HFFc6 (cell line): ENCODE measurements around the gene IMPDH1. TPM values are rescaled to one million over a fixed set of nuclear protein-coding genes. Genes with fewer than 3 reads are reported as not detected.
"Not testable (repeated sequence)": the region's sequence is repeated elsewhere in the genome, so short reads cannot be mapped to it uniquely, and the experiment has no call there.

Experiments used
- DNase-seq: peaks from one replicate; pipeline ENCODE4 v3.0.0-alpha.2; 2018
- H3K27ac Mint-ChIP-seq: 2 replicates; pipeline ENCODE4 v1.8.0; 2020; ENCODE audit warnings: mild to moderate bottlenecking, mixed read lengths
- H3K27me3 Mint-ChIP-seq: 2 replicates; pipeline ENCODE4 v1.8.0; 2021; ENCODE audit warnings: mild to moderate bottlenecking, moderate library complexity, mixed read lengths; ENCODE audit not compliant: insufficient read depth
- H3K36me3 Mint-ChIP-seq: 2 replicates; pipeline ENCODE4 v1.8.0; 2021; ENCODE audit warnings: low read depth, mixed read lengths
- H3K4me1 Mint-ChIP-seq: 2 replicates; pipeline ENCODE4 v1.8.0; 2020; ENCODE audit warnings: low read depth, mixed read lengths
- H3K4me3 Mint-ChIP-seq: 2 replicates; pipeline ENCODE4 v1.8.0; 2020; ENCODE audit warnings: mild to moderate bottlenecking, moderate library complexity, mixed read lengths
- H3K9me3 Mint-ChIP-seq: 2 replicates; pipeline ENCODE4 v1.8.0; 2020; ENCODE audit warnings: mild to moderate bottlenecking, mixed read lengths
- long read RNA-seq: library from polyadenylated mRNA; unstranded; transcript quantifications from one replicate; pipeline ENCODE4 v2.0.0, GENCODE V29; 2019
- total RNA-seq, 6 experiments: library from RNA; stranded (reverse); fragmentation: NEBNext Ultra II Directional; extraction: Animal tissue kit (Norgen Biotek cat#: 25700); gene quantifications; 2 replicates in 1 of 6; 3 replicates in 5 of 6; pipeline ENCODE4 v1.2.3, GENCODE V29; 2021
- TF ChIP-seq, protein P1 (sequence below): fragments of 200-600 bp; sonication (generic); IDR thresholded peaks from 2 replicates; pipeline ENCODE4 v1.5.0; 2021; ENCODE audit warnings: antibody characterized with exemption, mild to moderate bottlenecking

Gene IMPDH1
- 100 to 1,000 TPM in 1 of 6 experiments, 10 to 100 TPM in 5; 81.8 to 107 (median 93.3) TPM for total RNA-seq
- long read RNA-seq, transcript IMPDH1-214 (13 exons, 2,283 nt) = minor isoform, 5 of 134 reads
- long read RNA-seq, transcript IMPDH1-202 (15 exons, 2,479 nt) = major isoform, 14 of 134 reads
- long read RNA-seq, partial matches to known transcripts = 99 of 134 reads
- long read RNA-seq, other reads (novel, unspliced or antisense) = 14 of 134 reads

DNA sequence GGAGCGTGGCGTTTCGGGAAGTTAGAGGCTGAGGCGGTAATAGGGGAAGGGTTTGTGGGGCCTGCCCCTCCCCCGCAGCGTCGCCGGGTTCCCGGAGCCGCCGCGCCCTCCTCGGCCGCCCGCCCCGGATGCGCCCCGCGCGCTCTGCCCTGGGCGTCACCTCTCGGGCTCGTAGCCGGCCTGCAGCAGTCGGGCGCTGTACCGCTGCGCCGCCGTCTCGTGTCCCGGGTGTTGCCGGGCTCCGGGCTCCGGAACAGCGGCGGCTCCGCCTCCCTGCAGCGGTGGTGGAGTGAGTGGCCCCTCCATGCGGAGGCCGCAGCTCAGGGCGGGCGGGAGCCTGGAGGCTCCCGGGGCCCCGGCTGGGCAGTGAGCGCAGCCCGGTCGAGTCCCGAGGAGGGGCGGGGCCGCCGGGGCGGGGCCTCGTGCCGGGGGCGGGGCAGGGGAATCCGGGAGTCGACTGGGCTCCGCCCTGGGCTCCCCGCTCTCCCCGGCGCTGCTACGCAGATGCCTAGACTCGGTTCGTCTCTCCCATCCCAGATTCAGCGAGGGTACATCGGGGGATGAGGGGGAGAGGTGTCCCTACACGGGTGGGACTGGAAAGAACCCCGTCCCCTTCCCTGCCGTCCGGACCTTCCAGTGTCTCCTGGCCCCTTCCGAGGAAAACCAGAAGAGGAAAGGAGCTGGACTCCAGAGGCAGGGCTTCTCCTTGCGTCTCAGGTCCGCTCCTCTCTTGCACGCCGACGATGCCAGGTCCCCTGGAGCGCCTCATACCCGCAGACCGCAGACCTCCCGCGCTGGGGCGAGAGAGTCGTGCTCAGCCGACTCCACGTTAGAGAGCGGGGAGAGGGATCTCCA lies at the start of gene IMPDH1:
Gene IMPDH1, minus strand, starts transcription at position 387 of the 855 bp plus-strand sequence. Its CDS starts 81 bp downstream, at position 306.
- peaks cover 6% of the 10 kb centered on the region; the same call in 1 of the 2 replicates for H3K36me3 Mint-ChIP-seq
- H3K27me3 Mint-ChIP-seq = peaks cover 7% of the 10 kb centered on the region
- peak; percentile 75 for DNase-seq
- peak within 1 kb of the TSS; percentile 90 for H3K4me3 Mint-ChIP-seq
- TF ChIP-seq, protein P1, sequence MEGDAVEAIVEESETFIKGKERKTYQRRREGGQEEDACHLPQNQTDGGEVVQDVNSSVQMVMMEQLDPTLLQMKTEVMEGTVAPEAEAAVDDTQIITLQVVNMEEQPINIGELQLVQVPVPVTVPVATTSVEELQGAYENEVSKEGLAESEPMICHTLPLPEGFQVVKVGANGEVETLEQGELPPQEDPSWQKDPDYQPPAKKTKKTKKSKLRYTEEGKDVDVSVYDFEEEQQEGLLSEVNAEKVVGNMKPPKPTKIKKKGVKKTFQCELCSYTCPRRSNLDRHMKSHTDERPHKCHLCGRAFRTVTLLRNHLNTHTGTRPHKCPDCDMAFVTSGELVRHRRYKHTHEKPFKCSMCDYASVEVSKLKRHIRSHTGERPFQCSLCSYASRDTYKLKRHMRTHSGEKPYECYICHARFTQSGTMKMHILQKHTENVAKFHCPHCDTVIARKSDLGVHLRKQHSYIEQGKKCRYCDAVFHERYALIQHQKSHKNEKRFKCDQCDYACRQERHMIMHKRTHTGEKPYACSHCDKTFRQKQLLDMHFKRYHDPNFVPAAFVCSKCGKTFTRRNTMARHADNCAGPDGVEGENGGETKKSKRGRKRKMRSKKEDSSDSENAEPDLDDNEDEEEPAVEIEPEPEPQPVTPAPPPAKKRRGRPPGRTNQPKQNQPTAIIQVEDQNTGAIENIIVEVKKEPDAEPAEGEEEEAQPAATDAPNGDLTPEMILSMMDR = no peak
- peaks cover 17% of the 10 kb centered on the region for H3K4me1 Mint-ChIP-seq
- peaks cover 10% of the 10 kb centered on the region for H3K9me3 Mint-ChIP-seq
- peak within 1 kb of the TSS; percentile 86 for H3K27ac Mint-ChIP-seq

- Mint-ChIP-seq H3K4me3 (no peak overlapping the region), H3K4me1 (peaks cover 50% of the 10 kb centered on the region), H3K27me3 (peaks cover 2% of the 10 kb centered on the region; the same call in 1 of the 2 replicates), H3K36me3 (peaks cover 5% of the 10 kb centered on the region; the same call in 1 of the 2 replicates), H3K9me3 (no peaks in the 10 kb centered on the region), H3K27ac (0 out of 2 replicates have a peak overlapping the region, but pooled peaks have one; percentile 15)
- TF ChIP-seq, protein P1 = peak; percentile 87
- peak; percentile 51 for DNase-seq
Measured at GRCh38 chr7:128459394-128459878, 49.7 kb upstream of the IMPDH1 start.

DNA sequence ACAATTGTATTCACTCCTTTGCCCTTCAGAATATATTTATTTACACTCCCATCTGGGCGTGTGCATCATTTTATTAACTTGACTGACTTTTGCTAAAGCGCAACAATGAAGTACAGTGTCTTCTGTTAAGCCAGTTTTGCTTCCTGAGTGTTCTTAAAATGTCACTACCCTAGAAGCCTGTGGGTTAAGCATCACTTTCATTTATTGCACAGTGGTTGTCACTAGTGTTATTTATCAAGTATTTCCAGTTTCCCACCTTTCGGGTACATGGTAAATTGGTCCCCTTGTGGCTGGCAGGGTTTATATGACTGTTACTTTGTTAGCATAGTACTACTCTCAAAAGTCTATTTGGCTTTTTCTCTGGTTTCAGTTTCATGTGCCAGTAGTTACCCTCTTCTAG lies 49.2 kb upstream of the IMPDH1 start:
- Mint-ChIP-seq H3K4me1 (peaks cover 55% of the 10 kb centered on the region), H3K4me3 (no peak overlapping the region), H3K9me3 (no peaks in the 10 kb centered on the region), H3K36me3 (peaks cover 5% of the 10 kb centered on the region; the same call in 1 of the 2 replicates), H3K27me3 (peaks cover 5% of the 10 kb centered on the region; the same call in 1 of the 2 replicates), H3K27ac (no peak overlapping the region)
- TF ChIP-seq, protein P1 = no peak
- DNase-seq = no peak

DNA sequence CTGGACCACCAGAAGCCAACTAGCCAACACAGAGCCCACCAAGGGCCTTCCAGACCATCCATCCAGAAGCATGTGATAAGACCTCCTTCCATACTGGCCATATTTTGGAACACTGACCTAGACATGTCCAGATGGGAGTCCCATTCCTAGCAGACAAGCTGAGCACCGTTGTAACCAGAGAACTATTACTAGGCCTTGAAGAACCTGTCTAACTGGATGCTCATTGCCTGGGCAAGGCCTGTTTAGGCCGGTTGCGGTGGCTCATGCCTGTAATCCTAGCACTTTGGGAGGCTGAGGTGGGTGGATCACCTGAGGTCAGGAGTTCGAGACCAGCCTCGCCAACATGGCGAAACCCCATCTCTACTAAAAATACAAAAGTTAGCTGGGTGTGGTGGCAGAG lies 47.6 kb upstream of the IMPDH1 start:
- not testable (repeated sequence) for DNase-seq, H3K9me3 Mint-ChIP-seq, H3K27me3 Mint-ChIP-seq, H3K27ac Mint-ChIP-seq, H3K36me3 Mint-ChIP-seq
- peaks cover 51% of the 10 kb centered on the region for H3K4me1 Mint-ChIP-seq
- peak overlapping the region; percentile 92 for H3K4me3 Mint-ChIP-seq

GRCh38 chr7:128456255-128456725 lies 46.5 kb upstream of the IMPDH1 start:
- Mint-ChIP-seq H3K36me3 (peaks cover 5% of the 10 kb centered on the region; the same call in 1 of the 2 replicates), H3K4me1 (peaks cover 50% of the 10 kb centered on the region), H3K27me3 (peaks cover 6% of the 10 kb centered on the region), H3K9me3 (no peaks in the 10 kb centered on the region), H3K4me3 (peak overlapping the region; percentile 92), H3K27ac (peak overlapping the region; percentile 99)
- TF ChIP-seq, protein P1 = no peak
- no peak for DNase-seq
